Heart left ventricle (tissue), 13 donors: ENCODE results near the gene VEGFA.

Experiments used
- CTCF ChIP-seq, 12 donors: fragments of 200-600 bp; sonication (generic) in 4 of 12; IDR thresholded peaks; one replicate each; pipeline versions ENCODE4 v1.5.0 to v1.8.0; 2018 to 2022; ENCODE audit warnings: antibody characterized with exemption in 12 of 12, mild to moderate bottlenecking in 5 of 12
- POLR2A ChIP-seq, 2 donors: fragments of 450-650 bp; IDR thresholded peaks; one replicate each; pipeline ENCODE4 v1.6.1; 2017; ENCODE audit warnings: antibody characterized with exemption in 2 of 2, mild to moderate bottlenecking in 2 of 2, moderate library complexity in 2 of 2
- donor health status: ischemic (EF 13 %, LVEDD 7.1; RV severe dilation, severe dysfunction).
- donor health status: DM: no; HTN: yes; CAD: no.
- donor health status: DM: no; HTN: no; CAD: no.
- donor health status: ischemic (EF 25% LVEDD 6.9; RV normal size, moderate dysfunction).
- donor health status: ischemic (EF 25% LVEDD 5.7; RV mildly dilated, moderate dysfunction).
- donor health status: ischemic (EF 35%, LVEDD 5.7; RV mildly dilated, moderate dysfunction).
- donor health status: nonischemic (EF 11% LVEDD 7.7; RV severe dilation, severe dysfunction).
- donor health status: DM: yes; HTN: yes; CAD: no.
- donor health status: PGD.
- donor health status: ischemic (EF 29% LVEDD 5.4; RV normal size, mild dysfunction).
- donor health status: nonischemic (EF 23%, LVEDD 6.1; RV moderate dilation, normal function).

- TF ChIP-seq CTCF (IDR thresholded peaks at IDR 0.05) (no peak), POLR2A (IDR thresholded peaks at IDR 0.05) (no peak)
These were observed 18.3 kb downstream of the VEGFA start for GRCh38 chr6:43788301-43788700.
